Naive thymus-derived CD8-positive, alpha-beta T cell (primary cell): Measurements from ENCODE around the gene OR2F2. TPM values are rescaled to one million over a fixed set of nuclear protein-coding genes. Genes with fewer than 3 reads are reported as not detected.

Source experiments
- ATAC-seq, 2 donors: fragments of 150-1000 bp; cut with Tn5 transposase in 1 of 2; sonication (Bioruptor Pico), chemical (Tn5 transposase) in 1 of 2; 1 replicate in 1 of 2; 2 replicates in 1 of 2; pipeline ENCODE4 v1.10.0; 2021; ENCODE audit warnings: mild to moderate bottlenecking in 2 of 2, moderate library complexity in 2 of 2
- POLR2A ChIA-PET: fragments of 350-600 bp; sonication (Branson Sonifier 250); formaldehyde crosslinking; loops from one replicate; lab custom pipeline; 2021; ENCODE audit warnings: antibody characterized with exemption; lab: Charles Lee
- DNase-seq, 10 donors: peaks; one replicate each; pipeline versions ENCODE4 v3.0.0 to v3.0.0-alpha.2; 2020 to 2022
- H3K27ac Mint-ChIP-seq, 10 donors: one replicate each; pipeline ENCODE4 v1.8.0; 2020 to 2022; ENCODE audit warnings: mild to moderate bottlenecking in 10 of 10, mixed read lengths in 10 of 10, moderate library complexity in 4 of 10, inconsistent platforms in 1 of 10
- H3K27me3 Mint-ChIP-seq, 5 donors: one replicate each; pipeline ENCODE4 v1.8.0; 2021 to 2022; ENCODE audit warnings: mixed read lengths in 5 of 5
- H3K36me3 Mint-ChIP-seq, 3 donors: one replicate each; pipeline ENCODE4 v1.8.0; 2020 to 2022; ENCODE audit warnings: mixed read lengths in 3 of 3, mild to moderate bottlenecking in 2 of 3, inconsistent platforms in 1 of 3
- H3K4me1 Mint-ChIP-seq, 4 donors: one replicate each; pipeline ENCODE4 v1.8.0; 2021 to 2022; ENCODE audit warnings: mixed read lengths in 4 of 4
- H3K4me3 Mint-ChIP-seq, 10 donors: one replicate each; pipeline ENCODE4 v1.8.0; 2020 to 2022; ENCODE audit warnings: mild to moderate bottlenecking in 10 of 10, mixed read lengths in 10 of 10, moderate library complexity in 6 of 10, inconsistent platforms in 1 of 10
- H3K9me3 Mint-ChIP-seq, 9 donors: one replicate each; pipeline ENCODE4 v1.8.0; 2020 to 2022; ENCODE audit warnings: mixed read lengths in 9 of 9, mild to moderate bottlenecking in 3 of 9, inconsistent platforms in 1 of 9, moderate library complexity in 1 of 9
- polyA plus RNA-seq, 3 donors: library from polyadenylated mRNA; unstranded; fragments of 300-500 nt; fragmentation: Illumina TruSeq; gene quantifications; one replicate each; pipeline ENCODE4 v1.2.3, GENCODE V29; 2021
- total RNA-seq, 8 experiments: library from RNA in 2 of 8; stranded (reverse) in 2 of 8; gene quantifications; one replicate each; pipeline ENCODE4 v1.2.3 and lab custom pipeline; 2021 to 2026

The OR2F2 gene
- total RNA-seq (not detected), polyA plus RNA-seq (not detected), total RNA-seq (lab: John Stamatoyannopoulos, UW) (0 reads per million in 6 experiments)

- Mint-ChIP-seq H3K9me3 (peaks cover 4 to 29% (median 11%) of the 10 kb centered on the region in 9 donors), H3K27ac (no peak within 1 kb of the TSS), H3K27me3 (peaks cover 5 to 21% (median 13%) of the 10 kb centered on the region in 5 donors), H3K36me3 (peaks cover 2 to 11% (median 6%) of the 10 kb centered on the region in 3 donors), H3K4me3 (no peak within 1 kb of the TSS), H3K4me1 (no peaks in the 10 kb centered on the region)
- DNase-seq = no peak
- no peak for ATAC-seq
- POLR2A ChIA-PET = no interaction called here
Measured at GRCh38 chr7:143934526-143935325, at the start of gene OR2F2. OR2F2 (plus strand) TSS chr7:143935233; CDS start chr7:143935233, 0 bp downstream.

GRCh38 chr7:143885951-143886350 is 49.1 kb upstream of the OR2F2 start:
- Mint-ChIP-seq H3K4me1 (peaks cover 18 to 40% (median 25%) of the 10 kb centered on the region in 4 donors), H3K36me3 (peaks cover 28 to 37% (median 30%) of the 10 kb centered on the region in 3 donors), H3K27me3 (peaks cover 20 to 64% (median 42%) of the 10 kb centered on the region in 5 donors), H3K27ac (no peak overlapping the region), H3K4me3 (no peak overlapping the region), H3K9me3 (peaks cover 4 to 16% (median 11%) of the 10 kb centered on the region in 9 donors)
- no peak for ATAC-seq
- no peak for DNase-seq
- POLR2A ChIA-PET = no interaction called here

GRCh38 chr7:143886826-143887477 is 48.1 kb upstream of the OR2F2 start:
- H3K4me3 Mint-ChIP-seq = peak overlapping the region in 1 of 10 donors; percentile 26
- POLR2A ChIA-PET = interaction anchor here (1.1 kb wide), 1 partner anchor 15 kb away, joined by 3 read pairs; the partner anchor contains the start of gene TCAF1
- no peak for ATAC-seq
- H3K4me1 Mint-ChIP-seq = peaks cover 16 to 36% (median 22%) of the 10 kb centered on the region in 4 donors
- H3K9me3 Mint-ChIP-seq = peaks cover 9 to 24% (median 17%) of the 10 kb centered on the region in 9 donors
- no peak overlapping the region for H3K27ac Mint-ChIP-seq
- no peak for DNase-seq
- peaks cover 20 to 64% (median 40%) of the 10 kb centered on the region in 5 donors for H3K27me3 Mint-ChIP-seq
- H3K36me3 Mint-ChIP-seq = peaks cover 36 to 42% (median 39%) of the 10 kb centered on the region in 3 donors

- peaks cover 13 to 55% (median 28%) of the 10 kb centered on the region in 5 donors for H3K27me3 Mint-ChIP-seq
- H3K4me3 Mint-ChIP-seq = no peak overlapping the region
- ATAC-seq (no peak), DNase-seq (no peak)
- H3K9me3 Mint-ChIP-seq = peaks cover 9 to 34% (median 19%) of the 10 kb centered on the region in 9 donors
- H3K36me3 Mint-ChIP-seq = peaks cover 39 to 46% (median 40%) of the 10 kb centered on the region in 3 donors
- H3K27ac Mint-ChIP-seq = no peak overlapping the region
- POLR2A ChIA-PET = no interaction called here
- H3K4me1 Mint-ChIP-seq = peaks cover 8 to 17% (median 11%) of the 10 kb centered on the region in 4 donors
Measured at GRCh38 chr7:143889068-143889467, 46.0 kb upstream of the OR2F2 start.

- DNase-seq (no peak), ATAC-seq (no peak)
- peaks cover 9 to 41% (median 20%) of the 10 kb centered on the region in 5 donors for H3K27me3 Mint-ChIP-seq
- H3K27ac Mint-ChIP-seq = no peak overlapping the region
- peaks cover 6 to 8% (median 7%) of the 10 kb centered on the region in 4 donors for H3K4me1 Mint-ChIP-seq
- POLR2A ChIA-PET = no interaction called here
- H3K4me3 Mint-ChIP-seq = no peak overlapping the region
- H3K9me3 Mint-ChIP-seq = peaks cover 9 to 38% (median 19%) of the 10 kb centered on the region in 9 donors
- H3K36me3 Mint-ChIP-seq = peaks cover 39 to 50% (median 39%) of the 10 kb centered on the region in 3 donors
Measured at GRCh38 chr7:143890558-143890957, 44.5 kb upstream of the OR2F2 start.

GRCh38 chr7:143891457-143891856 is 43.6 kb upstream of the OR2F2 start:
- ATAC-seq (no peak), DNase-seq (no peak)
- Mint-ChIP-seq H3K27me3 (peaks cover 9 to 33% (median 14%) of the 10 kb centered on the region in 5 donors), H3K4me3 (no peak overlapping the region), H3K4me1 (peaks cover 4 to 7% (median 5%) of the 10 kb centered on the region in 4 donors), H3K27ac (no peak overlapping the region), H3K36me3 (peaks cover 39 to 50% (median 39%) of the 10 kb centered on the region in 3 donors), H3K9me3 (peaks cover 9 to 38% (median 19%) of the 10 kb centered on the region in 9 donors)
- POLR2A ChIA-PET = no interaction called here

GRCh38 chr7:143892527-143893300 is 42.3 kb upstream of the OR2F2 start:
- H3K4me1 Mint-ChIP-seq = peaks cover 0 to 6% (median 2%) of the 10 kb centered on the region in 4 donors
- DNase-seq (no peak), ATAC-seq (no peak)
- H3K4me3 Mint-ChIP-seq = no peak overlapping the region
- peaks cover 9 to 38% (median 19%) of the 10 kb centered on the region in 9 donors for H3K9me3 Mint-ChIP-seq
- POLR2A ChIA-PET = no interaction called here
- H3K36me3 Mint-ChIP-seq = peaks cover 35 to 46% (median 39%) of the 10 kb centered on the region in 3 donors
- no peak overlapping the region for H3K27ac Mint-ChIP-seq
- H3K27me3 Mint-ChIP-seq = peaks cover 4 to 20% (median 7%) of the 10 kb centered on the region in 5 donors

- H3K4me3 Mint-ChIP-seq = no peak overlapping the region
- peaks cover 0 to 19% (median 4%) of the 10 kb centered on the region in 9 donors for H3K9me3 Mint-ChIP-seq
- no peak for DNase-seq
- ATAC-seq = no peak
- H3K27ac Mint-ChIP-seq = no peak overlapping the region
- POLR2A ChIA-PET = no interaction called here
- H3K36me3 Mint-ChIP-seq = peaks cover 4 to 14% (median 11%) of the 10 kb centered on the region in 3 donors
- H3K27me3 Mint-ChIP-seq = no peaks in the 10 kb centered on the region
- peaks cover 11 to 31% (median 28%) of the 10 kb centered on the region in 4 donors for H3K4me1 Mint-ChIP-seq
Measured at GRCh38 chr7:143896667-143897066, 38.4 kb upstream of the OR2F2 start.

- no peak overlapping the region for H3K27ac Mint-ChIP-seq
- H3K4me1 Mint-ChIP-seq = peaks cover 15 to 45% (median 34%) of the 10 kb centered on the region in 4 donors
- peaks cover 0 to 5% (median 0%) of the 10 kb centered on the region in 3 donors for H3K36me3 Mint-ChIP-seq
- POLR2A ChIA-PET = no interaction called here
- no peak overlapping the region for H3K4me3 Mint-ChIP-seq
- H3K27me3 Mint-ChIP-seq = no peaks in the 10 kb centered on the region
- ATAC-seq = no peak
- no peak for DNase-seq
- peaks cover 0 to 4% (median 0%) of the 10 kb centered on the region in 9 donors for H3K9me3 Mint-ChIP-seq
Measured at GRCh38 chr7:143898810-143899209, 36.2 kb upstream of the OR2F2 start.

- Mint-ChIP-seq H3K27me3 (no peaks in the 10 kb centered on the region), H3K4me1 (peaks cover 15 to 44% (median 34%) of the 10 kb centered on the region in 4 donors), H3K27ac (peak overlapping the region in 7 of 10 donors; percentile 10 to 92 (median 67)), H3K4me3 (peak overlapping the region; percentile 89 to 98 (median 92)), H3K9me3 (no peaks in the 10 kb centered on the region), H3K36me3 (no peaks in the 10 kb centered on the region)
- ATAC-seq = no peak
- POLR2A ChIA-PET = no interaction called here
- no peak for DNase-seq
Measured at GRCh38 chr7:143900230-143900766, 34.7 kb upstream of the OR2F2 start.

- no peak for DNase-seq
- H3K27ac Mint-ChIP-seq = peak overlapping the region; percentile 76 to 97 (median 94)
- no peak for ATAC-seq
- peaks cover 15 to 45% (median 33%) of the 10 kb centered on the region in 4 donors for H3K4me1 Mint-ChIP-seq
- H3K36me3 Mint-ChIP-seq = no peaks in the 10 kb centered on the region
- H3K27me3 Mint-ChIP-seq = no peaks in the 10 kb centered on the region
- POLR2A ChIA-PET = interaction anchor here (0.6 to 1.1 kb wide), 2 partner anchors 14 to 78 kb away, joined by 3 read pairs; no protein-coding TSS in a partner anchor
- H3K9me3 Mint-ChIP-seq = no peaks in the 10 kb centered on the region
- H3K4me3 Mint-ChIP-seq = peak overlapping the region; percentile 89 to 98 (median 92)
Measured at GRCh38 chr7:143901332-143901667, 33.7 kb upstream of the OR2F2 start.
